ENCODE results near the gene EPHB6. TPM values are rescaled to one million over a fixed set of nuclear protein-coding genes. Genes with fewer than 3 reads are reported as not detected.

The EPHB6 gene
- total and polyA plus RNA-seq, 10 of the 15 experiments (the other 5 are each of a cell fraction or from before 2014, with no cell fraction given) = 0.06 to 1.3 (median 0.37) TPM; not detected in 2

- Histone ChIP-seq H3K27ac (ENCODE audit: control insufficient read depth, insufficient read depth) (no peak overlapping the region), H3K4me1 (ENCODE audit: control insufficient read depth, insufficient read depth, low read length) (no peaks in the 10 kb centered on the region), H3K9ac (ENCODE audit: control insufficient read depth, insufficient read depth, low read length) (no peak overlapping the region), H3K27me3 (replicated peaks in 1 of 2; ENCODE audit: control insufficient read depth in 2 of 2, insufficient read depth in 2 of 2, low read length in 1 of 2) (no peaks in the 10 kb centered on the region), H3K36me3 (ENCODE audit: control insufficient read depth in 2 of 2, insufficient read depth in 2 of 2, low read length in 1 of 2) (no peaks in the 10 kb centered on the region), H4K20me1 (ENCODE audit: control insufficient read depth, insufficient read depth) (no peaks in the 10 kb centered on the region), H3K79me2 (ENCODE audit: control insufficient read depth, insufficient read depth, low read length) (no peaks in the 10 kb centered on the region), H3K4me3 (no peak overlapping the region), H2AFZ (ENCODE audit: control insufficient read depth, low read depth, low read length) (no peak overlapping the region), H3K9me3 (replicated peaks; ENCODE audit: control insufficient read depth, insufficient read depth, low read length) (no peaks in the 10 kb centered on the region; the same call in 2 of the 3 replicates), H3K4me2 (ENCODE audit: control insufficient read depth, insufficient read depth) (no peak overlapping the region)
- POLR2A ChIA-PET = interaction anchor here (0.6 kb wide), 1 partner anchor 1057 kb away, joined by 3 read pairs; no protein-coding TSS in a partner anchor
- in situ Hi-C loops (cut with MboI) = loop anchor here (5.0 to 10.0 kb wide), 2 partner anchors 127 to 340 kb away; no protein-coding TSS in a partner anchor
- TF ChIP-seq RAD51 (IDR thresholded peaks at IDR 0.05) (no peak), NR2F1 (conservative IDR thresholded peaks at IDR 0.05) (no peak), TAF1 (IDR thresholded peaks at IDR 0.05; ENCODE audit: borderline replicate concordance, low read depth, low read length) (no peak), PAX8 (IDR thresholded peaks at IDR 0.05) (no peak), EZH2 (IDR thresholded peaks at IDR 0.05; ENCODE audit: borderline replicate concordance, control insufficient read depth, low read depth, low read length) (no peak), CBX3 (IDR thresholded peaks at IDR 0.05; ENCODE audit: borderline replicate concordance, low read depth) (no peak), POU2F2 (IDR thresholded peaks at IDR 0.05; ENCODE audit: borderline replicate concordance, low read depth, low read length) (no peak), BACH1 (IDR thresholded peaks at IDR 0.05; ENCODE audit: borderline replicate concordance) (no peak), EP300 (IDR thresholded peaks at IDR 0.05; ENCODE audit: borderline replicate concordance in 1 of 2, control insufficient read depth in 1 of 2, low read depth in 2 of 2, low read length in 2 of 2) (no peak), SMARCA5 (IDR thresholded peaks at IDR 0.05) (no peak), ESRRA (IDR thresholded peaks at IDR 0.05; ENCODE audit: low read length) (no peak), HDAC6 (IDR thresholded peaks at IDR 0.05; ENCODE audit: unreplicated experiment) (no peak), YBX1 (IDR thresholded peaks at IDR 0.05) (no peak), CHD4 (IDR thresholded peaks at IDR 0.05) (no peak), LARP7 (IDR thresholded peaks at IDR 0.05) (no peak)
- TF ChIP-seq, protein P1, sequence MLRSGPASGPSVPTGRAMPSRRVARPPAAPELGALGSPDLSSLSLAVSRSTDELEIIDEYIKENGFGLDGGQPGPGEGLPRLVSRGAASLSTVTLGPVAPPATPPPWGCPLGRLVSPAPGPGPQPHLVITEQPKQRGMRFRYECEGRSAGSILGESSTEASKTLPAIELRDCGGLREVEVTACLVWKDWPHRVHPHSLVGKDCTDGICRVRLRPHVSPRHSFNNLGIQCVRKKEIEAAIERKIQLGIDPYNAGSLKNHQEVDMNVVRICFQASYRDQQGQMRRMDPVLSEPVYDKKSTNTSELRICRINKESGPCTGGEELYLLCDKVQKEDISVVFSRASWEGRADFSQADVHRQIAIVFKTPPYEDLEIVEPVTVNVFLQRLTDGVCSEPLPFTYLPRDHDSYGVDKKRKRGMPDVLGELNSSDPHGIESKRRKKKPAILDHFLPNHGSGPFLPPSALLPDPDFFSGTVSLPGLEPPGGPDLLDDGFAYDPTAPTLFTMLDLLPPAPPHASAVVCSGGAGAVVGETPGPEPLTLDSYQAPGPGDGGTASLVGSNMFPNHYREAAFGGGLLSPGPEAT (IDR thresholded peaks at IDR 0.05; ENCODE audit: low read depth) = no peak
- TF ChIP-seq, protein P2, sequence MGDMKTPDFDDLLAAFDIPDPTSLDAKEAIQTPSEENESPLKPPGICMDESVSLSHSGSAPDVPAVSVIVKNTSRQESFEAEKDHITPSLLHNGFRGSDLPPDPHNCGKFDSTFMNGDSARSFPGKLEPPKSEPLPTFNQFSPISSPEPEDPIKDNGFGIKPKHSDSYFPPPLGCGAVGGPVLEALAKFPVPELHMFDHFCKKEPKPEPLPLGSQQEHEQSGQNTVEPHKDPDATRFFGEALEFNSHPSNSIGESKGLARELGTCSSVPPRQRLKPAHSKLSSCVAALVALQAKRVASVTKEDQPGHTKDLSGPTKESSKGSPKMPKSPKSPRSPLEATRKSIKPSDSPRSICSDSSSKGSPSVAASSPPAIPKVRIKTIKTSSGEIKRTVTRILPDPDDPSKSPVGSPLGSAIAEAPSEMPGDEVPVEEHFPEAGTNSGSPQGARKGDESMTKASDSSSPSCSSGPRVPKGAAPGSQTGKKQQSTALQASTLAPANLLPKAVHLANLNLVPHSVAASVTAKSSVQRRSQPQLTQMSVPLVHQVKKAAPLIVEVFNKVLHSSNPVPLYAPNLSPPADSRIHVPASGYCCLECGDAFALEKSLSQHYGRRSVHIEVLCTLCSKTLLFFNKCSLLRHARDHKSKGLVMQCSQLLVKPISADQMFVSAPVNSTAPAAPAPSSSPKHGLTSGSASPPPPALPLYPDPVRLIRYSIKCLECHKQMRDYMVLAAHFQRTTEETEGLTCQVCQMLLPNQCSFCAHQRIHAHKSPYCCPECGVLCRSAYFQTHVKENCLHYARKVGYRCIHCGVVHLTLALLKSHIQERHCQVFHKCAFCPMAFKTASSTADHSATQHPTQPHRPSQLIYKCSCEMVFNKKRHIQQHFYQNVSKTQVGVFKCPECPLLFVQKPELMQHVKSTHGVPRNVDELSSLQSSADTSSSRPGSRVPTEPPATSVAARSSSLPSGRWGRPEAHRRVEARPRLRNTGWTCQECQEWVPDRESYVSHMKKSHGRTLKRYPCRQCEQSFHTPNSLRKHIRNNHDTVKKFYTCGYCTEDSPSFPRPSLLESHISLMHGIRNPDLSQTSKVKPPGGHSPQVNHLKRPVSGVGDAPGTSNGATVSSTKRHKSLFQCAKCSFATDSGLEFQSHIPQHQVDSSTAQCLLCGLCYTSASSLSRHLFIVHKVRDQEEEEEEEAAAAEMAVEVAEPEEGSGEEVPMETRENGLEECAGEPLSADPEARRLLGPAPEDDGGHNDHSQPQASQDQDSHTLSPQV (IDR thresholded peaks at IDR 0.05) = no peak
- intact Hi-C loops (cut with micrococcal nuclease; ENCODE audit: unreplicated experiment) = no loop called here
- CTCF ChIA-PET = interaction anchor here (0.7 kb wide), 1 partner anchor 127 kb away, joined by 3 read pairs; no protein-coding TSS in a partner anchor
- BruUV-seq (replicated peaks) = no TSS peak
- 49% methylated on average over 6 of the region's 6 CpGs for WGBS (ENCODE audit: insufficient coverage, insufficient replicate concordance, low lambda C conversion rate, missing lambda C conversion rate)
- DNase-seq (ENCODE audit: low read depth, low spot score) (no peak), ATAC-seq (no peak), FAIRE-seq (no peak)
- SMC1A ChIA-PET (ENCODE audit: uncharacterized antibody, unreplicated experiment) = no interaction called here
- RAD21 ChIA-PET (ENCODE audit: unreplicated experiment) = no interaction called here
Measured at GRCh38 chr7:142874837-142875236, 20.0 kb downstream of the EPHB6 start.
